GM12801 (cell line): ENCODE results near the gene XPOT.

Source experiments
- TF ChIP-seq, protein P1 (sequence below): IDR thresholded peaks from one replicate; pipeline ENCODE4 v1.5.1; 2011; ENCODE audit warnings: control low read depth; ENCODE audit not compliant: insufficient read length; ENCODE audit errors: extremely low read depth

XPOT gene

DNA sequence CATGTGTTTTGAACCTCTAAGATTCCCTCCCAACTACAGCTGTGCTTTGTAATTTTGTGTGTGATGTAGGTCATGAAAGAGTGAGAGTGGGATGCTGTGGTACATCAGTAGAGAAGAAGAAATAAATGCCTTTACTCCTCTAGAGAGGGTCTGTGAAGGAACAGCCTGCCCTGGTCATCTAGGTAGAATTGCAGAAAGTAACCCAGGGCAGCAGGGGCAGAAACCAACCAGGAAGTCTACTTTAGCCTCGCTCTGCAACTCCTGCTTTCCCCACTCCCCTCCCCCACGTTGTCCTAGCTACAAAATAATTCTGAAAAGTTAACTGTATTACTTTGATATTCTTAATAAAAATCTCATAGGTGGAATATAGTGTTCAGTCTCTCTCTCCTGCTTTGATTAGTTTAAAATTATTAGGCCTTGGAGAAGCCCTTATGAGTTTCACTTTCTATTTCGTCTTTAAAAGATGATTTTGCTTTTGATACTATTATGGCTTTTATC lies 55.3 kb downstream of the XPOT start:
- TF ChIP-seq, protein P1, sequence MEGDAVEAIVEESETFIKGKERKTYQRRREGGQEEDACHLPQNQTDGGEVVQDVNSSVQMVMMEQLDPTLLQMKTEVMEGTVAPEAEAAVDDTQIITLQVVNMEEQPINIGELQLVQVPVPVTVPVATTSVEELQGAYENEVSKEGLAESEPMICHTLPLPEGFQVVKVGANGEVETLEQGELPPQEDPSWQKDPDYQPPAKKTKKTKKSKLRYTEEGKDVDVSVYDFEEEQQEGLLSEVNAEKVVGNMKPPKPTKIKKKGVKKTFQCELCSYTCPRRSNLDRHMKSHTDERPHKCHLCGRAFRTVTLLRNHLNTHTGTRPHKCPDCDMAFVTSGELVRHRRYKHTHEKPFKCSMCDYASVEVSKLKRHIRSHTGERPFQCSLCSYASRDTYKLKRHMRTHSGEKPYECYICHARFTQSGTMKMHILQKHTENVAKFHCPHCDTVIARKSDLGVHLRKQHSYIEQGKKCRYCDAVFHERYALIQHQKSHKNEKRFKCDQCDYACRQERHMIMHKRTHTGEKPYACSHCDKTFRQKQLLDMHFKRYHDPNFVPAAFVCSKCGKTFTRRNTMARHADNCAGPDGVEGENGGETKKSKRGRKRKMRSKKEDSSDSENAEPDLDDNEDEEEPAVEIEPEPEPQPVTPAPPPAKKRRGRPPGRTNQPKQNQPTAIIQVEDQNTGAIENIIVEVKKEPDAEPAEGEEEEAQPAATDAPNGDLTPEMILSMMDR = no peak

DNA sequence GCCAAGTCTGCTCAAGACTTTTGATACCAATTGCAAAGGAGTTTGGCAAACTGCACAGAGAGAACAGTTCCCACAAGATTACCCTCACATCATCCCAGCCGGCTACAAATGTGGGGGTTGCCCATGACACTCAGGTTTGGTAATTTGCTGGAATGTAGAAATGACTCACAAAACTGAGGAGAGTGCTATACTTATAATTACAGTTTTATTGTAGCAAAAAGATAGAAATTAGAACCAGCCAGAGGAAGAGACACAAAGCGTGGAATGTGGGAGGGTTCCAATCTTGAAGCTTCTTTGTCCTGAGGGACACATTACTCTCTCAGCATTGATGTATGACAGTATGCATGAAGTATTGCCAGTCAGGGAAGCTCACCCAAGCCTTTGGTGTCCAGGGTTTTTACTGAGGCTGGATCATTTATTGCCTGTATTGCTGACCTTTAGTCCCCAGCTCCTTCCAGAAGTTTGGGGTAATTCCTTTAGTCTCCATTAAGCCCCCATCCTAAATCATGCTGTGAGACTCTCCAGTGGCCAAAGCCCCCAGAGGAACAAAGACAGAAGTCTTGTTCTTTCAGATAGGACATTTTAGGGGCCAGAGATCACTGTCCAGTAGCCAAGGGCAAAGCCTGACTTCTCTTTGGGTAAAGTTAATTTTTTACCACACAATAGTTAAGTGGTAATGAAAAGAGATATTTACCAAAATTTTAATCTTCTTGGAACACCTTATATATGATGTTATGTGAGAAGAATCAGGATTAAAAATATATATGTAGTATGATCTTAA lies 57.6 kb downstream of the XPOT start:
- TF ChIP-seq, protein P1 = no peak

DNA sequence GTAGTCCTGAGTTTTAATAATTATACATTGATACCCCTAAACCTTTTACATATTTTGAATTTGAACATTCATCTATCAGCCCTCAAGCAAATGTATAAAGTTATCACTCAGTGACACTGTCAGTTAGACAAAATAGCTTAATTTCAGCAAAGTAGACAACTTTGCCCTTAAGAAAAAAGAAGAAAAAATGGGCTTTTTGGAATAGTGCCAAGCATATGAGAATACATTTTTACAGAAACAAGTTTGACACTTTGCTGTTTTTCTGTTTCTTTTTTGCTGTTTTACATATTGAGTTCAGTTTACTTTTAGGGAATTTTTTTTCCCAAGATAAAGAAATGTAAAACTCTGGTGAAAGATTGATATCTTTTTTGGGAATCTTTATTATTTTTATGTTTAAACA lies 62.0 kb downstream of the XPOT start:
- TF ChIP-seq, protein P1 = no peak

DNA sequence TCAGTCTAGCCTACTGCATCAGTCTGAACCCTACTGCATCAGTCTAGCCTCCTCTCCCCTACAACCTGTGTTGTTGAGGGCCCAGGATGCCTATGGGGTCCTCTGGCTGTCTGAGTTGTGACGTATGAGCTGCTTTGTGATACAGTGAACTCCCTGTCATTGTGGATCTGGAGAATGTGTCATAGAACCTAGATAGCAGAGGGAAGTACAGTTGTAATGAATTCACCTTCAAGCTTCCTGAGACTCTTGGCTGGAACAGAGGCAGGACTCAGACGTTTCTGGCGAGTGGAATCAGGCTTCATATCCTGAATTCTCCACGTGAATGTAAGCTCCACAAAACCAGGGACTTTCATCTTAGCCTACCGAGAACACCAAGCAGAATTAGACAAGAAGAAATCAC lies 64.8 kb downstream of the XPOT start:
- TF ChIP-seq, protein P1 = no peak

- TF ChIP-seq, protein P1 = no peak
Measured at GRCh38 chr12:64469455-64470142, 65.4 kb downstream of the XPOT start.

DNA sequence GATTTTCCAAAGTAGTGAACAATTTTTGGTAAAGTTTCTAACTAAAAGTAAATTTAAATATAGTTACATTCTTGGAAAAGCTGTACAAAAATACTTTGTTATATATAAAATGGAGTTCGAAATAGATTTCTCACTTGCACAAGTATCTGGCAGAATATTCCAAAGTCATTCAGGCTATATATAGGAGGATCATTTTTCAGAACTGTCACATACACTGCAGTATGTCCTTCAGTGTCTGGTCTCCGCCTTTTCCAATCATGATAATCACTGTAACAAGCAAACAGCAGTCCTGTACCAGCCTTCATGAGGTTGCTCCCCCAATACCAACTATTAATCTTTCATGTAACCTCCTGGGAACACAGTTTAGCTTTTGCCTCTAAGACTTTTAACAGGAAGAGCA lies 66.3 kb downstream of the XPOT start:
- TF ChIP-seq, protein P1 = no peak

DNA sequence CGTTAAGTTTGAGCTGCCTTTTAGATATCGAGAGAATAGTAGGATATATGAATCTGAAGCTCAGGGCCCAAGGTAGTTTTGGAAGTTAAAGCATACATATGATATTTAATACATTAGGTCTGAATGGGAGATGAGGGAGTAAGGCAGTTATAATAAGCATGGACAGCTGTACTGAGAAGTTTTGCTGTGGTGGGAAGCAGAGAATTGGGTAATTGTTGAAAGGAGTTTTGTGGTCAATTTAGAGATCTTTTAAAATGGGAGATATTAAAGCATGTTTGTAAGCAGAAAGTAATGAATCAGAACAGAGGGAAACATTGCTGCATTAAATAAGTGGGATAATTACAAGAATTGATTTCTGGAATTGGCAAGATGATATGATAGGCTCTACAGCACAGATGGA lies 69.0 kb downstream of the XPOT start:
- TF ChIP-seq, protein P1 = no peak
